T47D (cell line): Measurements from ENCODE around the gene GABPA.
"Not testable (repeated sequence)": the region's sequence is repeated elsewhere in the genome, so short reads cannot be mapped to it uniquely, and the experiment has no call there.

Experiments
- DNase-seq, 2 experiments: peaks; one replicate each; pipeline versions ENCODE4 v3.0.0 to v3.0.0-alpha.2; 2011 to 2012; ENCODE audit warnings: low read depth in 1 of 2, low spot score in 1 of 2
- JUND ChIP-seq: IDR thresholded peaks from 2 replicates; pipeline ENCODE4 v1.6.1; 2012; ENCODE audit warnings: low read depth
- in situ Hi-C: cut with HindIII; loops from 2 replicates; pipeline ENCODE4 v1.10.0; 2016; ENCODE audit warnings: low sequenced_read_pairs, low pct_unique_long_range_greater_than_20kb

GABPA gene

GRCh38 chr21:25734904-25735645 is at the start of gene GABPA, which contains the start of gene ATP5PF:
GABPA (plus strand) TSS chr21:25734972; CDS start chr21:25741599, 6,627 bp downstream.
ATP5PF (minus strand) TSS chr21:25734904; CDS start chr21:25729794, 5,110 bp downstream.
- no peak for TF ChIP-seq JUND
- in situ Hi-C loops = no loop called here
- DNase-seq = peak; percentile 79 to 99

DNA sequence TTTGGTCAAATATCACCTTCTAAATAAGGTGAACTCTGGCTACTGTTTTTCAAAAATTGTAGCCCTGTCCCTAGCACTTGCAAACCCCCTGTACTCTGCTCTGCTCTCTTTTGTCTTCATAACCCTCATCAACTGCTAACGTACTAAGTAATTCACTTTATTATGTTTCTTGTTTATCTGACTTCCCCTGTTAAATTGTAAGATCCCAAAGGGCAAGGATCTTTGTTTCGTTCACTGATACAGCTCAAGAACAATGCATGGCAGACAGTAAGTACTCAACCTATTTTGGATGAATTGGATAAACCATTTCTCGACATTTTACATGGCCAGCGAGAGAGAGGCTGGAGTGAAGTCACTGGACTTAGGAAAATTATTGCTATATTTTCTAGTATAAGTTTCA is 47.0 kb upstream of the GABPA start:
- in situ Hi-C loops = no loop called here
- no peak for DNase-seq

GRCh38 chr21:25688275-25689155 is 46.3 kb upstream of the GABPA start:
- DNase-seq = no peak
- TF ChIP-seq JUND = no peak

More for the DNA sequence above, 47.0 kb upstream of the GABPA start:
- TF ChIP-seq JUND = no peak

DNA sequence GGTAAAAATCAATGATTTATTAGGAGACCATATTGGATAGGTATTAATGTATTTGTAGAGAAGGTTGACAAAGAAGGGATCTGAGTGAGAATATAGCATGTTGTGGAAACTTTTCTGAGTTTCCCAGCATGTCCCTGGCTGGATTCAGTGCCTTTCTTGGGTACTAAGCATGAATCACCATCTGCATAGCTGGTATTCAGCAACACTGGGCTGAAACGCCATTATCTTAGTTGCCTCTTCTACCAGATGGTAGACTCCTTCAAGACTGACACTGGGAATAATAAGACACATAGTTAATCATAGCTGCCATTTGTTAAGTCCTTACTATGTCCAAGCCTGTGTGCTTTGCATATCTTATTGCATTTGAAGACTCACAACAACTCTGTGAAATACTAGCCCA is 45.5 kb upstream of the GABPA start:
- in situ Hi-C loops = no loop called here
- no peak for TF ChIP-seq JUND
- DNase-seq = no peak

More at GRCh38 chr21:25688275-25689155, 46.3 kb upstream of the GABPA start:
- in situ Hi-C loops = no loop called here

GRCh38 chr21:25691976-25692375 is 42.8 kb upstream of the GABPA start:
- no peak for TF ChIP-seq JUND
- in situ Hi-C loops = no loop called here

DNA sequence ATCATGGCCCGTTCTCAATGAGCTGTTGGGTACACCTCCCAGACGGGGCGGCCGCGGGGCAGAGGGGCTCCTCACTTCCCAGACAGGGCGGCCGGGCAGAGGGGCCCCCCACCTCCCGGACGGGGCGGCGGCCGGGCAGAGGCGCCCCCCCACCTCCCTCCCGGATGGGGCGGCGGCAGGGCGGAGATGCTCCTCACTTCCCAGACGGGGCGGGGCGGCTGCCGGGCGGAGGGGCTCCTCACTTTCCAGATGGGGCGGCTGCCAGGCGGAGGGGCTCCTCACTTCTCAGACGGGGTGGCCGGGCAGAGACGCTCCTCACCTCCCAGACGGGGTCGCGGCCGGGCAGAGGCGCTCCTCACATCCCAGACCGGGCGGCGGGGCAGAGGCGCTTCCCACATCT is 39.3 kb upstream of the GABPA start:
- DNase-seq, in situ Hi-C loops: not testable (repeated sequence)

More at GRCh38 chr21:25691976-25692375, 42.8 kb upstream of the GABPA start:
- DNase-seq = no peak

DNA sequence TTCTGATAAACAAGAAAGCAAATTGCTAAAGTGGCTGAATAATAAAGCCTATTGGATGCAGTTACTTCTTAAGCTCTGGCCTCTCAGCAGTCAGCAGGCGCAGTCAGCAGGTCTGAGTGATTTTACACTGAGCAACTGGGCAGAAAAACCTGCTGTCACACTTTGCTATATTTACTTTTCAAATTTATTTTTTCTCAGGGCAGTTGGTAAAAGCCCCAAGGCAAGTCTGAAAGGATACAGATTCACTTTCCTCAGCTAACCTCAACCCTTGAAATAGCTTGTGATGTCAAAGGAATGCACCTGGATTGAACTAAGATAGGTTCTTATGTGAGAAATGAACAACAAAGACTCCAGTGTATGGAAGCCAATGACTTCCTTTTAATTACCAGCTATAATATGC is 34.0 kb upstream of the GABPA start:
- DNase-seq = peak; percentile 39 to 92
- in situ Hi-C loops = no loop called here
- TF ChIP-seq JUND = no peak

DNA sequence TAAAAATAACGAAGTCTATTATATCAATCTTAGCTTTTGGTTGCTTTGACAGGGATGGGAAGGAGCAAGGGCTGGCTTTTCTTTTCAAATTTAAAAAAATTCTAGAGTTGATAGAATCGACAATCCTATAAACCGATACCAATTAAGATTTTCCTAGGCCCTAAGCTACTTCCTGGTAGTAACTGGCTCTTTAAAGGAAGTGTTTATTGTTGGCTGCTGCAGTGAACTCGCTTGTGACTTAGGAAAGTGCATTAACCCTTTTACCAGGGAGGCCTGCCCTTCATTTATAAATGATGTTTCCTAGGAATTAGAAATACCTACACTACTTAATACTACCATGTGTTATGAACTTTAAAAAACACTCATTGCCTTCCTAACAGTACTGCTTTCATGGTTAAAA is 33.2 kb upstream of the GABPA start:
- no peak for TF ChIP-seq JUND

GRCh38 chr21:25708467-25709065 is 26.2 kb upstream of the GABPA start:
- TF ChIP-seq JUND = no peak
- DNase-seq = peak; percentile 28 to 66
- in situ Hi-C loops = no loop called here

More for the DNA sequence above, 33.2 kb upstream of the GABPA start:
- in situ Hi-C loops = no loop called here
- peak in 1 of 2 experiments; percentile 61 for DNase-seq

- in situ Hi-C loops = no loop called here
- TF ChIP-seq JUND = no peak
- DNase-seq = peak in 1 of 2 experiments; percentile 12
Observed at GRCh38 chr21:25709684-25710265, 25.0 kb upstream of the GABPA start.

DNA sequence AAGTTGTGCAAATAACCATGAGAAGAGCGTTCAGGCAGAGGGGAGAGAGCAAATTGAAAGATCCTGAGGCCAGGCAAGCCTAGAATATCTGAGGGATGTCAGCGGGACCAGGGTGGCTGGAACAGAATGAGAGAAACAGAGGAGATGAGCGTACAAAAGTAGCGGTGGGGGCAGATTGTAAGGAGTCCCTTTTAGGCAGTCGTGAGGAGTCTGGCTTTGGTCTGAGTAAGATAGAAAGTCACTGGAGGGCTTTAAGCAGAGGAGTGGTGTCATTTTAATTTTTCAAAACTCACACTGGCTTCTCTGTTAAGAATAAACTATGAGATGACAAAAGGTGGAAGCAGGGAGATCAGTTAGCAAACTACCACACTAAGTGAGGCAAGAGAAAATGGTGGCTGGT is 24.2 kb upstream of the GABPA start:
- DNase-seq = no peak
- in situ Hi-C loops = no loop called here
- TF ChIP-seq JUND = no peak

GRCh38 chr21:25714066-25714465 is 20.7 kb upstream of the GABPA start:
- in situ Hi-C loops, DNase-seq: not testable (repeated sequence)
